K562 (cell line): ENCODE data around the gene SCAP. TPM values are rescaled to one million over a fixed set of nuclear protein-coding genes. Genes with fewer than 3 reads are reported as not detected.

Experiments used
- CREB5 ChIP-seq: fragments of 250-450 bp; sonication (Bioruptor Pico); IDR thresholded peaks from 2 replicates; pipeline ENCODE4 v1.5.0; 2020; ENCODE audit warnings: mild to moderate bottlenecking
- HDAC6 ChIP-seq: IDR thresholded peaks from 2 replicates; pipeline ENCODE4 v1.6.1; 2012; ENCODE audit warnings: low read depth, mild to moderate bottlenecking, control low read depth, inconsistent platforms, low read length, moderate library complexity
- HNRNPH1 ChIP-seq: fragments of 200-400 bp; formaldehyde crosslinking; optimal IDR thresholded peaks from 2 replicates; pipeline ENCODE3; 2017; ENCODE audit warnings: low read depth, mild to moderate bottlenecking, low read length, moderate library complexity
- ILF3 ChIP-seq: fragments of 450-650 bp; IDR thresholded peaks from 2 replicates; pipeline ENCODE4 v1.6.1; 2018; ENCODE audit warnings: antibody characterized with exemption, mild to moderate bottlenecking, moderate library complexity, borderline replicate concordance
- JUND ChIP-seq, 2 experiments: IDR thresholded peaks; 2 replicates in 1 of 2; 3 replicates in 1 of 2; pipeline ENCODE4 v1.6.1; 2011; ENCODE audit warnings: borderline replicate concordance in 2 of 2, low read depth in 2 of 2, low read length in 2 of 2, improper control_type of control experiment in 1 of 2, missing biosample characterization in 1 of 2, missing genetic modification characterization in 1 of 2, missing genetic modification reagents in 1 of 2
- MEF2A ChIP-seq: IDR thresholded peaks from 2 replicates; pipeline ENCODE4 v1.6.1; 2011; ENCODE audit warnings: low read depth, mild to moderate bottlenecking, low read length, moderate library complexity; ENCODE audit not compliant: control insufficient read depth
- PPARD ChIP-seq: fragments of 250-450 bp; sonication (Bioruptor Pico); IDR thresholded peaks from 2 replicates; pipeline ENCODE4 v1.8.0; 2022; ENCODE audit warnings: inconsistent platforms, mild to moderate bottlenecking, moderate library complexity
- SAP30 ChIP-seq: fragments of 200-600 bp; sonication (generic); IDR thresholded peaks from 2 replicates; pipeline ENCODE4 v1.6.1; 2012; ENCODE audit warnings: borderline replicate concordance, low read depth, mild to moderate bottlenecking, moderate library complexity, low read length, control low read depth, inconsistent platforms; ENCODE audit not compliant: insufficient read depth, poor library complexity, severe bottlenecking
- TRIM24 ChIP-seq, 2 experiments: fragments of 450-650 bp; IDR thresholded peaks; 2 replicates each; pipeline ENCODE4 v1.6.1; 2016
- TRIM28 ChIP-seq: fragments of 450-650 bp; IDR thresholded peaks from 2 replicates; pipeline ENCODE4 v1.6.1; 2017
- ZBTB9 ChIP-seq: fragments of 450-650 bp; formaldehyde crosslinking; IDR thresholded peaks from 2 replicates; pipeline ENCODE4 v1.4.0; 2020; ENCODE audit warnings: mild to moderate bottlenecking, moderate library complexity
- ZNF165 ChIP-seq: fragments of 250-450 bp; sonication (Bioruptor Pico); IDR thresholded peaks from 2 replicates; pipeline ENCODE4 v1.4.0; 2020; ENCODE audit warnings: borderline replicate concordance
- ZNF282 ChIP-seq: sonication (generic); formaldehyde crosslinking; IDR thresholded peaks from 2 replicates; pipeline ENCODE4 v1.8.1; 2023; ENCODE audit warnings: missing genetic modification reagents
- ZNF3 ChIP-seq: fragments of 250-450 bp; sonication (Bioruptor Pico); IDR thresholded peaks from 2 replicates; pipeline ENCODE4 v1.5.0; 2021; ENCODE audit warnings: mild to moderate bottlenecking, moderate library complexity
- ZNF79 ChIP-seq: fragments of 250-450 bp; sonication (Bioruptor Pico); IDR thresholded peaks from 2 replicates; pipeline ENCODE4 v1.4.0; 2020; ENCODE audit warnings: low read depth, mild to moderate bottlenecking, moderate library complexity
- polyA plus RNA-seq, 8 experiments: library from polyadenylated mRNA; depleted of rRNA in 4 of 8; stranded (reverse) in 5 of 8; unstranded in 3 of 8; fragments of >200 nt; fragmentation: Nextera tagmentation in 2 of 8; fragmentation: Illumina TruSeq in 1 of 8; extraction: Ambion mirVana in 2 of 8; extraction: Trizol in 1 of 8; gene quantifications; 2 replicates each; pipeline versions ENCODE4 v1.2.1 to v1.2.3, GENCODE V29; 2011 to 2014; ENCODE audit warnings: inconsistent platforms in 1 of 8, missing spikeins in 1 of 8
- total RNA-seq, 7 experiments: library from RNA; depleted of rRNA in 6 of 7; stranded (reverse); fragments of >200 nt in 6 of 7; fragmentation: Illumina TruSeq in 2 of 7; extraction: Trizol in 2 of 7; gene quantifications; 2 replicates each; pipeline versions ENCODE4 v1.2.1 to v1.2.3, GENCODE V29; 2011 to 2021; ENCODE audit warnings: low replicate concordance in 1 of 7
- TF ChIP-seq, protein P1 (sequence below): fragments of 250-450 bp; sonication (Bioruptor Pico); IDR thresholded peaks from 2 replicates; pipeline ENCODE4 v1.4.0; 2020; ENCODE audit warnings: mild to moderate bottlenecking, moderate library complexity
- TF ChIP-seq, protein P2 (sequence below), 2 experiments: IDR thresholded peaks; 2 replicates each; pipeline ENCODE4 v1.6.1; 2011; ENCODE audit warnings: borderline replicate concordance in 1 of 2, control low read depth in 1 of 2, low read depth in 1 of 2, low read length in 1 of 2, mild to moderate bottlenecking in 1 of 2, mixed read lengths in 1 of 2, moderate library complexity in 1 of 2; ENCODE audit not compliant: insufficient read depth in 1 of 2, insufficient read length in 1 of 2, poor library complexity in 1 of 2, severe bottlenecking in 1 of 2; ENCODE audit errors: extremely low read depth in 1 of 2
- TF ChIP-seq, protein P3 (sequence below): fragments of 250-450 bp; sonication (Bioruptor Pico); IDR thresholded peaks from 2 replicates; pipeline ENCODE4 v1.8.0; 2021; ENCODE audit warnings: borderline replicate concordance, mild to moderate bottlenecking, moderate library complexity; ENCODE audit not compliant: poor library complexity, severe bottlenecking

Gene SCAP
- total and polyA plus RNA-seq, 9 of the 15 experiments (the other 6 are each of a cell fraction or from before 2014, with no cell fraction given) = 2.6 to 104 (median 37.8) TPM

- TF ChIP-seq CREB5 (CRISPR knock-in tag) = no peak
- TF ChIP-seq, protein P1, sequence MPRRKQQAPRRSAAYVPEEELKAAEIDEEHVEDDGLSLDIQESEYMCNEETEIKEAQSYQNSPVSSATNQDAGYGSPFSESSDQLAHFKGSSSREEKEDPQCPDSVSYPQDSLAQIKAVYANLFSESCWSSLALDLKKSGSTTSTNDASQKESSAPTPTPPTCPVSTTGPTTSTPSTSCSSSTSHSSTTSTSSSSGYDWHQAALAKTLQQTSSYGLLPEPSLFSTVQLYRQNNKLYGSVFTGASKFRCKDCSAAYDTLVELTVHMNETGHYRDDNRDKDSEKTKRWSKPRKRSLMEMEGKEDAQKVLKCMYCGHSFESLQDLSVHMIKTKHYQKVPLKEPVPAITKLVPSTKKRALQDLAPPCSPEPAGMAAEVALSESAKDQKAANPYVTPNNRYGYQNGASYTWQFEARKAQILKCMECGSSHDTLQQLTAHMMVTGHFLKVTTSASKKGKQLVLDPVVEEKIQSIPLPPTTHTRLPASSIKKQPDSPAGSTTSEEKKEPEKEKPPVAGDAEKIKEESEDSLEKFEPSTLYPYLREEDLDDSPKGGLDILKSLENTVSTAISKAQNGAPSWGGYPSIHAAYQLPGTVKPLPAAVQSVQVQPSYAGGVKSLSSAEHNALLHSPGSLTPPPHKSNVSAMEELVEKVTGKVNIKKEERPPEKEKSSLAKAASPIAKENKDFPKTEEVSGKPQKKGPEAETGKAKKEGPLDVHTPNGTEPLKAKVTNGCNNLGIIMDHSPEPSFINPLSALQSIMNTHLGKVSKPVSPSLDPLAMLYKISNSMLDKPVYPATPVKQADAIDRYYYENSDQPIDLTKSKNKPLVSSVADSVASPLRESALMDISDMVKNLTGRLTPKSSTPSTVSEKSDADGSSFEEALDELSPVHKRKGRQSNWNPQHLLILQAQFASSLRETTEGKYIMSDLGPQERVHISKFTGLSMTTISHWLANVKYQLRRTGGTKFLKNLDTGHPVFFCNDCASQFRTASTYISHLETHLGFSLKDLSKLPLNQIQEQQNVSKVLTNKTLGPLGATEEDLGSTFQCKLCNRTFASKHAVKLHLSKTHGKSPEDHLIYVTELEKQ (CRISPR knock-in tag) = no peak
- no peak for TF ChIP-seq ZNF3 (CRISPR knock-in tag)
- TF ChIP-seq HDAC6 = no peak
- TF ChIP-seq ZNF79 (CRISPR knock-in tag) = no peak; the same call in 1 of the 2 replicates
- TF ChIP-seq JUND (IDR thresholded peaks at IDR 0.05; ENCODE audit: borderline replicate concordance, low read depth, low read length) = peak; percentile 69
- TF ChIP-seq JUND (tag; IDR thresholded peaks at IDR 0.05; ENCODE audit: borderline replicate concordance, low read depth, low read length) = peak; percentile 63; the same call in 1 of the 3 replicates
- TF ChIP-seq, protein P2, sequence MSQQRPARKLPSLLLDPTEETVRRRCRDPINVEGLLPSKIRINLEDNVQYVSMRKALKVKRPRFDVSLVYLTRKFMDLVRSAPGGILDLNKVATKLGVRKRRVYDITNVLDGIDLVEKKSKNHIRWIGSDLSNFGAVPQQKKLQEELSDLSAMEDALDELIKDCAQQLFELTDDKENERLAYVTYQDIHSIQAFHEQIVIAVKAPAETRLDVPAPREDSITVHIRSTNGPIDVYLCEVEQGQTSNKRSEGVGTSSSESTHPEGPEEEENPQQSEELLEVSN (IDR thresholded peaks at IDR 0.05; ENCODE audit: borderline replicate concordance in 1 of 2, extremely low read depth in 1 of 2, insufficient read depth in 1 of 2, insufficient read length in 1 of 2, low read depth in 1 of 2, low read length in 1 of 2, poor library complexity in 1 of 2, severe bottlenecking in 1 of 2) = peak; percentile 93 to 97
- no peak for TF ChIP-seq ZNF282 (CRISPR knock-in tag)
- no peak for TF ChIP-seq HNRNPH1
- no peak for TF ChIP-seq ZNF165 (CRISPR knock-in tag)
- TF ChIP-seq, protein P3, sequence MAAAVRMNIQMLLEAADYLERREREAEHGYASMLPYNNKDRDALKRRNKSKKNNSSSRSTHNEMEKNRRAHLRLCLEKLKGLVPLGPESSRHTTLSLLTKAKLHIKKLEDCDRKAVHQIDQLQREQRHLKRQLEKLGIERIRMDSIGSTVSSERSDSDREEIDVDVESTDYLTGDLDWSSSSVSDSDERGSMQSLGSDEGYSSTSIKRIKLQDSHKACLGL (CRISPR knock-in tag) = peak; percentile 70
- peak; percentile 96 for TF ChIP-seq TRIM28
- TF ChIP-seq ILF3 = no peak
- TF ChIP-seq MEF2A = no peak
- peak in 1 of 2 experiments; percentile 29; a peak in 1 of 4 replicates for TF ChIP-seq TRIM24 (IDR thresholded peaks at IDR 0.05)
- no peak for TF ChIP-seq PPARD (CRISPR knock-in tag)
- TF ChIP-seq SAP30 = peak; percentile 94
- peak; percentile 62 for TF ChIP-seq ZBTB9 (CRISPR knock-in tag)
Observed at GRCh38 chr3:47475570-47476329, at the start of gene SCAP (continued).
